Measurements from ENCODE around the gene HSBP1L1. TPM values are rescaled to one million over a fixed set of nuclear protein-coding genes. Genes with fewer than 3 reads are reported as not detected.
A peak's percentile ranks its signal among the peaks of the same experiment; 100 is the strongest.

The HSBP1L1 gene
- total RNA-seq, 2 donors from 2014 or later, result 51.8 to 59.6 TPM

- Histone ChIP-seq H3K4me3 (no peak overlapping the region), H3K9ac (ENCODE audit: low read depth in 2 of 2, low read length in 2 of 2) (no peak overlapping the region), H3K27ac (no peak overlapping the region), H3K36me3 (peaks cover 4% of the 10 kb centered on the region), H3K9me3 (no peaks in the 10 kb centered on the region), H3K4me1 (no peaks in the 10 kb centered on the region), H3K27me3 (no peaks in the 10 kb centered on the region)
- intact Hi-C loops (cut with DNase I), result no loop called here
- TF ChIP-seq CTCF (IDR thresholded peaks at IDR 0.05), result no peak
- peak; percentile 9 for DNase-seq
These were observed 41.5 kb upstream of the HSBP1L1 start for GRCh38 chr18:79922971-79923411.

GRCh38 chr18:79923896-79924585 is 40.4 kb upstream of the HSBP1L1 start:
- Histone ChIP-seq H3K4me3 (no peak overlapping the region), H3K4me1 (no peaks in the 10 kb centered on the region), H3K36me3 (no peaks in the 10 kb centered on the region), H3K27me3 (no peaks in the 10 kb centered on the region), H3K9me3 (no peaks in the 10 kb centered on the region), H3K27ac (no peak overlapping the region), H3K9ac (ENCODE audit: low read depth in 2 of 2, low read length in 2 of 2) (no peak overlapping the region)
- no peak for DNase-seq
- no peak for TF ChIP-seq CTCF (IDR thresholded peaks at IDR 0.05)
- intact Hi-C loops (cut with DNase I), result no loop called here

GRCh38 chr18:79924814-79925731 is 39.4 kb upstream of the HSBP1L1 start:
- no peak for TF ChIP-seq CTCF (IDR thresholded peaks at IDR 0.05)
- no peak overlapping the region for H3K9ac ChIP-seq (ENCODE audit: low read depth in 2 of 2, low read length in 2 of 2)
- no peak overlapping the region for H3K4me3 ChIP-seq
- H3K27ac ChIP-seq, result no peak overlapping the region
- DNase-seq, result peak; percentile 14
- no peaks in the 10 kb centered on the region for H3K36me3 ChIP-seq
- no peaks in the 10 kb centered on the region for H3K9me3 ChIP-seq
- no peaks in the 10 kb centered on the region for H3K27me3 ChIP-seq
- H3K4me1 ChIP-seq, result no peaks in the 10 kb centered on the region
- intact Hi-C loops (cut with DNase I), result no loop called here

- DNase-seq, result peak; percentile 15
- intact Hi-C loops (cut with DNase I), result no loop called here
- H3K9ac ChIP-seq (ENCODE audit: low read depth in 2 of 2, low read length in 2 of 2), result no peak overlapping the region
- no peak overlapping the region for H3K4me3 ChIP-seq
- H3K9me3 ChIP-seq, result no peaks in the 10 kb centered on the region
- no peaks in the 10 kb centered on the region for H3K36me3 ChIP-seq
- no peaks in the 10 kb centered on the region for H3K27me3 ChIP-seq
- no peak for TF ChIP-seq CTCF (IDR thresholded peaks at IDR 0.05)
- no peaks in the 10 kb centered on the region for H3K4me1 ChIP-seq
- no peak overlapping the region for H3K27ac ChIP-seq
These were observed 38.1 kb upstream of the HSBP1L1 start for GRCh38 chr18:79926306-79926705.

GRCh38 chr18:79926715-79927606 is 37.5 kb upstream of the HSBP1L1 start:
- H3K4me1 ChIP-seq, result no peaks in the 10 kb centered on the region
- H3K4me3 ChIP-seq, result no peak overlapping the region
- intact Hi-C loops (cut with DNase I), result no loop called here
- no peak overlapping the region for H3K27ac ChIP-seq
- no peak for TF ChIP-seq CTCF (IDR thresholded peaks at IDR 0.05)
- no peak overlapping the region for H3K9ac ChIP-seq (ENCODE audit: low read depth in 2 of 2, low read length in 2 of 2)
- no peaks in the 10 kb centered on the region for H3K9me3 ChIP-seq
- H3K27me3 ChIP-seq, result no peaks in the 10 kb centered on the region
- H3K36me3 ChIP-seq, result no peaks in the 10 kb centered on the region
- no peak for DNase-seq
